Endothelial cell of umbilical vein (primary cell): ENCODE measurements around the gene ASB6. TPM values are rescaled to one million over a fixed set of nuclear protein-coding genes. Genes with fewer than 3 reads are reported as not detected.

Experiments
- BruUV-seq: library from RNA; stranded (reverse); fragments of 400-500 nt; replicated peaks from 2 replicates; lab custom pipeline; 2021; lab: Mats Ljungman, UMichigan
- CTCF ChIA-PET: fragments of 300-600, 350-600 bp; sonication (Branson Sonifier 250); formaldehyde crosslinking; loops from one replicate; lab custom pipeline; 2021; ENCODE audit warnings: antibody characterized with exemption, inconsistent platforms; lab: Charles Lee
- POLR2A ChIA-PET: fragments of 300-600, 350-600 bp; sonication (Branson Sonifier 250); formaldehyde crosslinking; loops from one replicate; lab custom pipeline; 2021; ENCODE audit warnings: antibody characterized with exemption, inconsistent platforms; lab: Charles Lee
- DNase-seq: peaks from one replicate; pipeline ENCODE4 v3.0.0-alpha.2; 2011; ENCODE audit warnings: low read depth, low spot score
- FAIRE-seq: peaks from 2 replicates; lab custom pipeline; 2011; peaks lifted over from hg19 to GRCh38; lab: Jason Lieb, UNC
- H2AFZ ChIP-seq: 2 replicates; pipeline ENCODE4 v1.6.0; 2012; ENCODE audit warnings: low read depth, low read length, control low read depth, inconsistent platforms
- H3K27ac ChIP-seq: 2 replicates; pipeline ENCODE4 v1.5.1; 2011; ENCODE audit warnings: low read depth, mild to moderate bottlenecking, control low read depth, low read length, moderate library complexity; ENCODE audit not compliant: insufficient read depth
- H3K27me3 ChIP-seq, 2 experiments: 2 replicates each; pipeline versions ENCODE4 v1.6.0 to v1.6.1; 2011; ENCODE audit warnings: low read length in 2 of 2, mixed read lengths in 1 of 2; ENCODE audit not compliant: control insufficient read depth in 2 of 2, insufficient read depth in 2 of 2
- H3K36me3 ChIP-seq, 2 experiments: 2 replicates in 1 of 2; 3 replicates in 1 of 2; pipeline ENCODE4 v1.5.1; 2011; ENCODE audit warnings: low read length in 2 of 2, mild to moderate bottlenecking in 1 of 2, moderate library complexity in 1 of 2; ENCODE audit not compliant: control insufficient read depth in 2 of 2, insufficient read depth in 2 of 2; ENCODE audit errors: extremely low read depth in 1 of 2
- H3K4me1 ChIP-seq: 3 replicates; pipeline ENCODE4 v1.5.1; 2011; ENCODE audit warnings: mild to moderate bottlenecking, low read length; ENCODE audit not compliant: control insufficient read depth, insufficient read depth; ENCODE audit errors: extremely low read depth
- H3K4me2 ChIP-seq: 2 replicates; pipeline ENCODE4 v1.6.1; 2011; ENCODE audit warnings: low read length, control low read depth, mixed read lengths; ENCODE audit not compliant: insufficient read depth
- H3K4me3 ChIP-seq, 3 experiments: fragments of 200-600 bp in 1 of 3; sonication (generic), shearing (Covaris generic) in 1 of 3; replicated peaks in 1 of 3; 2 replicates each; pipeline ENCODE4 v1.5.1; 2011 to 2016; ENCODE audit warnings: control low read depth in 3 of 3, low read length in 3 of 3, mild to moderate bottlenecking in 2 of 3, inconsistent platforms in 1 of 3, low read depth in 1 of 3, moderate library complexity in 1 of 3; ENCODE audit not compliant: insufficient read depth in 1 of 3
- H3K79me2 ChIP-seq: 2 replicates; pipeline ENCODE4 v1.6.0; 2012; ENCODE audit warnings: low read length, inconsistent platforms; ENCODE audit not compliant: control insufficient read depth, insufficient read depth
- H3K9ac ChIP-seq: replicated peaks from 2 replicates; pipeline ENCODE3; 2011; ENCODE audit warnings: low read length, control low read depth; ENCODE audit not compliant: insufficient read depth; ENCODE audit errors: extremely low read depth
- H3K9me1 ChIP-seq: replicated peaks from 3 replicates; pipeline ENCODE4 v1.6.0; 2011; ENCODE audit warnings: mild to moderate bottlenecking, low read length; ENCODE audit not compliant: control insufficient read depth, insufficient read depth; ENCODE audit errors: extremely low read depth
- H3K9me3 ChIP-seq: replicated peaks from 2 replicates; pipeline ENCODE4 v1.5.1; 2012; ENCODE audit warnings: low read length, inconsistent platforms; ENCODE audit not compliant: control insufficient read depth, insufficient read depth
- H4K20me1 ChIP-seq: replicated peaks from 2 replicates; pipeline ENCODE3; 2011; ENCODE audit warnings: mild to moderate bottlenecking, low read length; ENCODE audit not compliant: control insufficient read depth, insufficient read depth; ENCODE audit errors: extremely low read depth
- CTCF ChIP-seq, 2 donors: IDR thresholded peaks; 1 replicate in 1 of 2; 2 replicates in 1 of 2; pipeline ENCODE4 v1.5.1; 2011; ENCODE audit warnings: low read length in 2 of 2, mild to moderate bottlenecking in 2 of 2, moderate library complexity in 2 of 2, control low read depth in 1 of 2, inconsistent platforms in 1 of 2, low read depth in 1 of 2; ENCODE audit not compliant: insufficient read depth in 1 of 2; ENCODE audit errors: extremely low read depth in 1 of 2
- EZH2 ChIP-seq: IDR thresholded peaks from 2 replicates; pipeline ENCODE4 v1.6.1; 2012; ENCODE audit warnings: borderline replicate concordance, low read depth, mild to moderate bottlenecking, moderate library complexity, low read length, inconsistent platforms; ENCODE audit not compliant: severe bottlenecking
- FOS ChIP-seq: IDR thresholded peaks from 2 replicates; pipeline ENCODE4 v1.6.1; 2011; ENCODE audit warnings: mild to moderate bottlenecking, low read length, moderate library complexity, borderline replicate concordance; ENCODE audit not compliant: insufficient read depth
- GATA2 ChIP-seq: IDR thresholded peaks from 2 replicates; pipeline ENCODE4 v1.7.0; 2011; ENCODE audit warnings: low read depth, mild to moderate bottlenecking, moderate library complexity, mixed read lengths, low read length; ENCODE audit not compliant: insufficient read length, insufficient read depth
- JUN ChIP-seq: IDR thresholded peaks from 2 replicates; pipeline ENCODE4 v1.6.1; 2011; ENCODE audit warnings: borderline replicate concordance, low read depth; ENCODE audit not compliant: insufficient read length, insufficient read depth
- MAX ChIP-seq: IDR thresholded peaks from 2 replicates; pipeline ENCODE4 v1.6.1; 2011; ENCODE audit not compliant: insufficient read depth, insufficient read length
- MYC ChIP-seq: IDR thresholded peaks from one replicate; pipeline ENCODE4 v1.6.1; 2011; ENCODE audit warnings: mild to moderate bottlenecking, low read depth, low read length
- POLR2A ChIP-seq: IDR thresholded peaks from 2 replicates; pipeline ENCODE4 v1.6.1; 2012; ENCODE audit warnings: low read depth, mild to moderate bottlenecking, control low read depth, low read length
- POLR2AphosphoS5 ChIP-seq: IDR thresholded peaks from 2 replicates; pipeline ENCODE4 v1.6.1; 2012; ENCODE audit warnings: low read depth, mild to moderate bottlenecking, control low read depth, low read length, moderate library complexity; ENCODE audit not compliant: insufficient read depth
- dilution Hi-C: fragments of 300-500 bp; cut with MboI; formaldehyde crosslinking; loops from one replicate; pipeline ENCODE4 v1.15.0; 2019; ENCODE audit warnings: low sequenced_read_pairs; ENCODE audit not compliant: extremely low pct_ligation_motif_present
- intact Hi-C: fragments of 100-400 bp; cut with micrococcal nuclease; formaldehyde crosslinking; loops from one replicate; pipeline ENCODE4 v1.10.0; 2022
- polyA plus RNA-seq, 4 experiments: library from polyadenylated mRNA; depleted of rRNA in 3 of 4; stranded (reverse) in 3 of 4; unstranded in 1 of 4; fragments of >200 nt; gene quantifications; 2 replicates each; pipeline versions ENCODE4 v1.2.1 to v1.2.3, GENCODE V29; 2011 to 2012; ENCODE audit warnings: missing spikeins in 1 of 4
- total RNA-seq: library from RNA; stranded (reverse); gene quantifications from 2 replicates; pipeline ENCODE4 v1.2.3, GENCODE V29; 2021

ASB6 gene
- total and polyA plus RNA-seq, 2 donors (not counting 3 experiments of a cell fraction or from before 2014, with no cell fraction given), result 20.3 to 23.8 TPM

GRCh38 chr9:129587487-129588262, 54.3 kb downstream of the ASB6 start:
- Histone ChIP-seq H3K4me1 (no peaks in the 10 kb centered on the region), H3K9me3 (no peaks in the 10 kb centered on the region), H2AFZ (no peak overlapping the region), H3K9ac (no peak overlapping the region), H3K79me2 (no peaks in the 10 kb centered on the region), H3K9me1 (no peaks in the 10 kb centered on the region), H3K27me3 (peaks cover 0 to 3% of the 10 kb centered on the region in 2 experiments), H3K4me2 (no peak overlapping the region), H3K27ac (no peak overlapping the region), H3K4me3 (no peak overlapping the region), H4K20me1 (no peaks in the 10 kb centered on the region), H3K36me3 (no peaks in the 10 kb centered on the region)
- DNase-seq (no peak), FAIRE-seq (no peak)
- BruUV-seq, result no TSS peak
- dilution Hi-C loops, result no loop called here
- ChIA-PET CTCF (interaction anchor here (0.6 to 1.6 kb wide), 3 partner anchors 37 to 449 kb away, joined by 3 to 5 read pairs (median 4); no protein-coding TSS in a partner anchor), POLR2A (no interaction called here)
- TF ChIP-seq GATA2 (no peak), CTCF (IDR thresholded peaks at IDR 0.05; ENCODE audit: extremely low read depth in 1 of 2, insufficient read depth in 1 of 2, low read depth in 1 of 2, low read length in 2 of 2) (no peak), EZH2 (no peak), FOS (no peak), POLR2A (no peak), POLR2AphosphoS5 (no peak), JUN (no peak), MYC (no peak), MAX (no peak)
- intact Hi-C loops, result no loop called here
